Measurements from ENCODE around the gene TBC1D22A. TPM values are rescaled to one million over a fixed set of nuclear protein-coding genes. Genes with fewer than 3 reads are reported as not detected.

Gene TBC1D22A
- total RNA-seq, 2 donors from 2014 or later = 11.5 to 15.4 TPM

DNA sequence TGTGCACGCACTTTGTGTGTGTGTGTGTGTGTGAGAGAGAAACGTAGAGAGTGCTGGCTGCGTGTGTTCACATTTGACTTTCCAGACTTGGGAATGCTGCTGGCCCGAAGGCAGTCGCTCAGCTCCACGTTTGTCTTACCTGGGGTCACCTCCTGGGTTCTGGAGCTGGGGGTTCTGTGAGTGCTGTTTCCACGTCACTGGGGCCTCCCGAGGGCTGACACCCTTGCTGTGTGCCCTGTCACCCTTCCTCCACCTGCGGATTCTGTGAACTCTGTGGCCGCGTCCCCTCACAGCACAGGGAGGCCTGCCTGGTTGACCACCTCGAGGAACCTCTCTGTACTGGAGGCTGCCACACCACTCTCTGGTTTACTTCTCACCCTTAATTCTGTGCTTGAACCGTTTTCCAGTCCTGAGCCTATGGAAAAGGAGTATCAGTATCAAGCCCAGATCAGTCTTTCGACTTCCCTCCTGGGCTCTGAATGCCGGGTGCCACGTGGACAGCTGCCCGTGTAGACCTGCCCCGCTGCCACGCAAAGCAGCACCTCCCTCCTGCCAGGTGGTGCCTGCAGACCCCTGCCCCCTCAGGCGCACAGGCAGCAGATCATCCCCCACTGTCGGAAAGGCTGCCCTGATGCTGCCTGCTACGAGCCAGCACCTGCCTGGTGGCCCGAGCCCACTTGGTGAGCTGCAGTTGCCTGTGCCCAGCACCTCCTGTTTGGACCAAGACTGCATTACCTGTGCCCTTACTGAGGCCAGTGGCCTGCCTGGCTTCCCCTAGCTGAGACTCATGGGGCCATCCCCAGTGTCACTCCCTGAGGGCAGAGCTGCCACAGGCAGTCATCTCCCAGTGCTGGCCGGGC lies 233.3 kb downstream of the TBC1D22A start:
- no peak for DNase-seq (ENCODE audit: low spot score)
- no peak overlapping the region for H3K4me3 ChIP-seq

DNA sequence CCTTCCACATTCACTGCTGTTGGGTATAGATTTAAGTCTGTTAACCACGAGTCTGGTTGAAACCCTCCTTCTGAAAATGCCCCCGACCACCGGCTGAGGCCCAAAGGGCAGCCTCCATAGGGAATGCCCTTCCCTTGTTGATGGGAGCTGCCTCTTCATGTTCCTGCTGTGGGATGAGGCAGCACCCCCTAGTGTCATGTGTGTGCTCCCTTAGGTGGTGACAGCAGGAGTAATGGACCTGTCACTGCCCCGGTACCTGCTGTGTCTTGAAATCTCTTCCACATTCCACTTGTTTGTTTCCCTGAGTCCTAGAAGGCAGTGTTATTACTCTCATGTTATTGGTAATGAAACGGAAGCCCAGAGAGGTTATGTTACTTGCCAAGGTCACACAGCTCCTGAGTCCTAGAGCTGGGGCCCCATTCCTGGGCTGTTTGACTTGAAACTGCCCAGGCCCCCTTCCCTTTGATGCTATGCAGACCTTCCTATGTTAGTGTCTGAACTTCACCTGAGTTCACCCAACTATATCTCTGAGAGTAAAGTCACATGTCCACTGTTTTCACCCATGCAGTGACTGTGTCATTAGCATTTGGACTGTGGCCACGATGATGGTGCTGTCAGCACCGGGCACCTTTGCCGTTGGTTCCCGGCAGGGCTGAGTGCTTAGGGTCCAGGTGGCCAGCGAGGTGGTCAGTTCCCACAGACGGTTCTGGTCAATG lies 234.3 kb downstream of the TBC1D22A start:
- Histone ChIP-seq H3K36me3 (no peaks in the 10 kb centered on the region), H3K27ac (no peak overlapping the region), H3K27me3 (no peaks in the 10 kb centered on the region), H3K4me3 (no peak overlapping the region), H3K4me1 (no peaks in the 10 kb centered on the region), H3K9me3 (no peaks in the 10 kb centered on the region)
- TF ChIP-seq, protein P1, sequence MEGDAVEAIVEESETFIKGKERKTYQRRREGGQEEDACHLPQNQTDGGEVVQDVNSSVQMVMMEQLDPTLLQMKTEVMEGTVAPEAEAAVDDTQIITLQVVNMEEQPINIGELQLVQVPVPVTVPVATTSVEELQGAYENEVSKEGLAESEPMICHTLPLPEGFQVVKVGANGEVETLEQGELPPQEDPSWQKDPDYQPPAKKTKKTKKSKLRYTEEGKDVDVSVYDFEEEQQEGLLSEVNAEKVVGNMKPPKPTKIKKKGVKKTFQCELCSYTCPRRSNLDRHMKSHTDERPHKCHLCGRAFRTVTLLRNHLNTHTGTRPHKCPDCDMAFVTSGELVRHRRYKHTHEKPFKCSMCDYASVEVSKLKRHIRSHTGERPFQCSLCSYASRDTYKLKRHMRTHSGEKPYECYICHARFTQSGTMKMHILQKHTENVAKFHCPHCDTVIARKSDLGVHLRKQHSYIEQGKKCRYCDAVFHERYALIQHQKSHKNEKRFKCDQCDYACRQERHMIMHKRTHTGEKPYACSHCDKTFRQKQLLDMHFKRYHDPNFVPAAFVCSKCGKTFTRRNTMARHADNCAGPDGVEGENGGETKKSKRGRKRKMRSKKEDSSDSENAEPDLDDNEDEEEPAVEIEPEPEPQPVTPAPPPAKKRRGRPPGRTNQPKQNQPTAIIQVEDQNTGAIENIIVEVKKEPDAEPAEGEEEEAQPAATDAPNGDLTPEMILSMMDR (IDR thresholded peaks at IDR 0.05) = no peak
- no peak for DNase-seq (ENCODE audit: low spot score)

More for the DNA sequence above, 233.3 kb downstream of the TBC1D22A start:
- Histone ChIP-seq H3K36me3 (no peaks in the 10 kb centered on the region), H3K27ac (no peak overlapping the region), H3K4me1 (no peaks in the 10 kb centered on the region), H3K27me3 (no peaks in the 10 kb centered on the region), H3K9me3 (no peaks in the 10 kb centered on the region)
- TF ChIP-seq, protein P1 (IDR thresholded peaks at IDR 0.05) = no peak

DNA sequence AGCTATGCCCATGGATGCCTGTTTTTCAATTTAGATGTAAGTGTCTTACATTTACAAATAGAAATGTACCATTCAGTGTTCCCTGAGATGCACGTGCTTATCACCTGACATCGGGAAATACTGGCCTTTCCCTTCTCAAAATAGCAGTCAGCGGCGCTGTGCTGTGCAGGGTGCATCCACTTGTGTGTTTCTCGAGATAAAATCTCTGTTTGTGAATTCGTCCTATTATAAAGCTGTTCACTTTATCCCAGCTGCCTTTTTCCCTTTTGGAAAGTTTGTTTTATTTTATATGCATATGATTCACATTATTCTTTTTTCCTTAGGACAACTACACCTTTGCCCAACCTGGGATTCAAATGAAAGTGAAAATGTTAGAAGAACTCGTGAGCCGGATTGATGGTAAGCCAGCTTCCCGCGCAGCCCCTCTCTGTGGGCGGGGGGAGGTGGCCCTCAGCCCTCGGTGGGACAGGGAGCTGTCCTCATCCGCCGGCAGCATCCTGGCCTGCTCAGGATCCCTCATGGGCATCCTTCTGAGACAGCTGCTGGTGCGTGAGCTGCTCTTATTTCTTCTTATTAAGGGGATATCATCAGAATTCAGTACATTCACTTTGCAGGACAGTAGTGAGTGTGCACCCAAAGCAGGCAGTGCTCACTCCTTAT lies 235.0 kb downstream of the TBC1D22A start:
- no peaks in the 10 kb centered on the region for H3K36me3 ChIP-seq
- H3K4me1 ChIP-seq = no peaks in the 10 kb centered on the region
- no peak overlapping the region for H3K27ac ChIP-seq
- no peak for DNase-seq (ENCODE audit: low spot score)
- no peaks in the 10 kb centered on the region for H3K27me3 ChIP-seq
- H3K9me3 ChIP-seq = no peaks in the 10 kb centered on the region
- no peak overlapping the region for H3K4me3 ChIP-seq
- TF ChIP-seq, protein P1 (IDR thresholded peaks at IDR 0.05) = no peak

DNA sequence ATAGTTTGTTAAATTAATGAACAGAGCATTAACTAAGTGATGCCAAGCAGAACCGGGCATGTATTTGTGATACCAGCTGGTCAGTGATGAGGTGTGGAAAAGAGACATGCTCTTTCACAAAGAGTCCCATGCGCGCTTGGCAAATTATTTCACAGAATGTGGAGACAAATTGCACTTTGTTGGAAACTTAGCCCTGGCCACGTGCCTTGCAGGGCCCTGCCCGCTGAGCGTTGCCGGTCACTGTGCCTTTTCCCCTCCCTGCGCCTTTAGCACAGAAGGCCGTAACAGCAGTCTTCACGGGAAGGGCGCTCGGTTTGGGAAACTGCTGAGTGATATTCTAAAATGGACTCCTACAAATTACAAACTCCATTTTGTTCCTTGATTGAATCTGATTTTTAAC lies 235.9 kb downstream of the TBC1D22A start:
- Histone ChIP-seq H3K4me3 (no peak overlapping the region), H3K9me3 (no peaks in the 10 kb centered on the region), H3K4me1 (no peaks in the 10 kb centered on the region), H3K27ac (no peak overlapping the region), H3K27me3 (no peaks in the 10 kb centered on the region), H3K36me3 (no peaks in the 10 kb centered on the region)
- TF ChIP-seq, protein P1 (IDR thresholded peaks at IDR 0.05) = no peak
- DNase-seq (ENCODE audit: low spot score) = no peak

DNA sequence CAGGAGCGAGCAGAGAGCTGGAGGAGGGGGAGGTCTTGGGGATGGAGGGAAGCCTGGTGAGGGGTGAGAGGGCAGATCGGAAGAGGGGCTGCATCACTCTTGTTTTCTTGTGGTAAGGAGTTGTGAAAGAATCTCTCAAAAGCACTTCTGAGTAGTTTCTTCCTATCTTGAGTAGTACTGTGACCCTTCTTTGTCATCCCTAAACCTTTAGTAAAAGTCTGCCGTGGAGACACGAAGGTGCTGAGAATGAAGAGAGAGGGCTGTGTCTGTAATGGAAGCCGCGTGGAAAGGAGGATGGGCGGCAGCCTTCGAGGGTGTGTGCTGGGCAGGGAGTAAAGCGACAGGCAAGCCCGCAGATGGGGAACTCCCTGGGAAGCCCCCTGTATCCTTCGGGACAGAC lies 237.8 kb downstream of the TBC1D22A start:
- TF ChIP-seq, protein P1 (IDR thresholded peaks at IDR 0.05) = no peak
- Histone ChIP-seq H3K27ac (no peak overlapping the region), H3K4me1 (no peaks in the 10 kb centered on the region), H3K27me3 (no peaks in the 10 kb centered on the region), H3K36me3 (no peaks in the 10 kb centered on the region), H3K4me3 (no peak overlapping the region), H3K9me3 (no peaks in the 10 kb centered on the region)
- no peak for DNase-seq (ENCODE audit: low spot score)

Measured in right atrium auricular region (tissue), 2 donors.